NCI-H1105 (cell line): Measurements from ENCODE around the gene TMCC2.
"Not testable (repeated sequence)": the region's sequence is repeated elsewhere in the genome, so short reads cannot be mapped to it uniquely, and the experiment has no call there.

Experiments used
- DNase-seq: peaks from one replicate; lab custom pipeline; 2025; lab: John Stamatoyannopoulos, UW

Gene TMCC2

DNA sequence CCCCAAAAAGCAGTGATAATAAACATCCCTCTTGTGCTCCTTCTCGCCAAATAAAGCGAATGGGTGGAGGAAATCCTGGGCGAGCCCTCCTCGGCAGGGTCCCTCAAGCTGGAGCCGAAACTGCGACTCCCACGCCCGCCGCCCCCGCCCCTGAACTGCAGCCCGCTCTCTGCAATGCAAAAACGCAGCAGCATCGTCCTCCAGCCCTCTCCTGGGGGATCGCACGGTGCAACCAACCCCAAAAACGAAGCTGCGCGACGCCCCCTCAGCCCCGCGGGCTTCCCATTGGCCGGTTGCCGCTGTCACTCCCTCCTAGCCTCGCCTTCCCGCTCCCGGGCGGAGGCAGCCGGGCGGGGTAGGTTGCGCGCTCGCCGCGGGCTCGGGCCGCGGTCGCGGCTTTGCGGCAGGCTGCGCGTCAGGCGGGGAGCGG, at the start of gene TMCC2:
TMCC2 (plus strand) TSS at position 363 of the 430 bp plus-strand sequence. CDS start 619 bp downstream, outside the sequence.
- DNase-seq, result peak; percentile 89

GRCh38 chr1:205179842-205180241, 47.9 kb upstream of the TMCC2 start:
- no peak for DNase-seq

DNA sequence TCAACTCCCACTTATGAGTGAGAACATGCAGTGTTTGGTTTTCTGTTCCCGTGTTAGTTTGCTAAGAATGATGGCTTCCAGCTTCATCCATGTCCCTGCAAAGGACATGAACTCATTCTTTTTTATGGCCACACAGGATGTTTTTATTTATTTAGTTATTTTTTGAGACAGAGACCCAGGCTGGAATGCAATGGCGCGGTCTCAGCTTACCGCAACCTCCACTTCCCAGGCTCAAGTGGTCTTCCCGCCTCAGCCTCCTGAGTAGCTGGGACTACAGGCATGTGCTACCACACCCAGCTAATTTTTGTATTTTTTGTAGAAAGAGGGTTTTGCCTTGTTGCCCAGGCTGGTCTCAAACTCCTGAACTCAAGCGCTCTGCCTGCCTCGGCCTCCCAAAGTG, 47.4 kb upstream of the TMCC2 start:
- not testable (repeated sequence) for DNase-seq

DNA sequence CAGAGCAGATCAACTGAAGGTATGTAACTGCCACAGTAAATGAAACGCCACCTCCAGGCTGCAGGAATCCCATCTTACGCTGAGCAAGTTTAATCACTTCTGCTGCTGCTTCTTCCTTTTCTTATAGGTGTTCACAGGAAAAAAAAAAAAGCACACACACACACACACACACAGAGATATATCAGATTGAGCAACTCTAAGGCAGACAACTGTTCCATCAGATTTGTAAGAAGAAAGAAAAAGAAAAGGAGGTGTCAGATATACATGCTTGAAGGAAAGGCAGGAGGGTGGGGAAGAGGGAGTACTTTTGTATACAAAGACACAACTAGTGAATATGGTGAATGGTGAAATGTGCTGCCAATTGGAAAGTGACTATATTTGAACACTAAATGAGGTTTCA, 44.8 kb upstream of the TMCC2 start:
- DNase-seq, result no peak

- no peak for DNase-seq
These were observed 43.9 kb upstream of the TMCC2 start for GRCh38 chr1:205183676-205184335.

DNA sequence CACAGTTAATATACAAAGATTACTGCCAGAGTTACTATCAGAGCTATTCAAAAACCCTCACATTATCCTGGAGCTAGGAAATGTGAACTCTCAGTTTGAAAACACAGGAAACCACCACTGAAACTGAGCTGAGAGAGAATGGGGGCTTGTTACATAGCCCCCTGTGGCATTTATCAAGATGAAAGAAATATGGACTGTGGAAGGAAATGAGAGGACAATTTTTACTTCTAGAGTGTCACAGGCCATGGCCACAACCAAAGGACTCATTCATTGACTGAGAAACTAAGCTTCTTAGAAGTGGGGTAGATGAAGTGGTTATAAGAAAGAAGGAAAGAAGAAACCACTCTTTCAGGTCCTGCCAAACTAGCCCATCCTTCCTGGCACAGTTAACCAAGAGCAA, 41.6 kb upstream of the TMCC2 start:
- DNase-seq, result no peak

DNA sequence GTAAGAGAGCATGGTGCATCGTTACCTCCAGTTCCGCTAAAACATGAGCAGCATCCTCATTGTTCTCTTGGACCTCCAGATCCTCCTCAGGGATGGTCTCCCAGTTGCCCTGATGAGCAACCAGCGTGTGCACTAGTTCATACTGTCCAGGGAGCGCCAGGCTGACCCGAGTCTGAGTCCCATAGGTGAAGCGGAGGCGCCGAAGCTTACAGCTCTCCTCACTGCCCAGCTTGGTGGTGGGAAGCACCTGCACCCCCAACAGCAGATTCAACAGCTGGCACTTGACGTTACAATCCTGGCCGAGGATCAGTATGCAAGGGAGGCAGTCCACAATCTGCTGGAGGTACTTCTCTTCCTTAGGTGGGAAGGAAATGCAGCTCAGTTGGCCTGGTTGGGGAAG, 40.3 kb upstream of the TMCC2 start:
- DNase-seq, result no peak

- no peak for DNase-seq
These were observed 39.6 kb upstream of the TMCC2 start for GRCh38 chr1:205188098-205188497.

GRCh38 chr1:205188596-205188995, 39.1 kb upstream of the TMCC2 start:
- DNase-seq, result no peak

GRCh38 chr1:205189131-205189530, 38.6 kb upstream of the TMCC2 start:
- DNase-seq, result no peak

DNA sequence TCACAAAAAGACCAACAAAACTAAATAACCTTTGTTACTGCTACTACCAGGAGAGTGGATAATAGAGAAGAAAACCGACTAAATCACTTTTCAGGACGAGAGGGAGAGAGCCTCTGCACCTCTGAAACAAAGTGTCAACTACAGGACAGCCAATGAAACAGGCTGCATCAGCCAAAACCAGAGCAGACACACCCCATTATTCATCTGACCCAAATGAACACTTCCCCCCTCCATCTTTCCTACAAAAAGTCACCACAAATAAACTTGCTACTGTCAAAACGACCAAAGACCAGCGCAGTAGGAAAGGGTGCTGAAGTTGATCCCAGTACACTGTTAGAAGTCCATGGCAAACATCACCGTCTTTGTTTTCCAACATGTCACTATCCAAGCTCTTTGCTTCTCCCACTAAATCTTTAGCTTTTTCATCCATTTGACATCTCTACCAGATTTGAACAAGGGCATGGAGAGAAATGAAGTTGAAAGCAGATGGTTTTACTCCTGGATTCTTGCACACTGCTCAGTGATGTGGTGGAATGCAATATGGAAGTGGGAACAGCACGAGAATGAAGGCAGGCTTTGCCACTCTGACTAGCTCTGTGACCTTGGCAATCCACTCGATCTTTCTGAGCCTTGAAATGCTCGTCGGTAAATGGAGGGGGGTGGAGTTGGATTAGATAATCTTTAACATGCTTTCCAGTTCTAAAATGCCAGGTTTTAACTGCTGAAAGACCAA, 36.7 kb upstream of the TMCC2 start:
- no peak for DNase-seq

GRCh38 chr1:205191622-205192021, 36.1 kb upstream of the TMCC2 start:
- DNase-seq, result no peak

DNA sequence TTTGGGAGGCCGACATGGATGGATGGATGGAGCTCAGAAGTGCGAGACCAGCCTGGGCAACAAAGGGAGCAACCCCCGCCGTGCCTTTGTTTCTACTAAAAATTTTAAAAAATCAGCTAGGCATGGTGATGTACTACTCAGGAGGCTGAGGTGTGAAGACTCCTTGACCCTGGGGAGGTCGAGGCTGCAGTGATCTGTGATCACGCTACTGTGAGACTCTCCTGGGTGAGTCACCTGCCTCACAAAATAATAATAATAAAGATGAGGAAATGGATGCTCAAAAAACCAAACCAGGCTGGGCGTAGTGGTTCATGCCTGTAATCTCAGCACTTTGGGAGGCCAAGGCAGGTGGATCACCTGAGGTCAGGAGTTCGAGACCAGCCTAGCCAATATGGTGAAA, 35.5 kb upstream of the TMCC2 start:
- DNase-seq, result no peak

- DNase-seq, result no peak
These were observed 28.4 kb upstream of the TMCC2 start for GRCh38 chr1:205199090-205199930.

DNA sequence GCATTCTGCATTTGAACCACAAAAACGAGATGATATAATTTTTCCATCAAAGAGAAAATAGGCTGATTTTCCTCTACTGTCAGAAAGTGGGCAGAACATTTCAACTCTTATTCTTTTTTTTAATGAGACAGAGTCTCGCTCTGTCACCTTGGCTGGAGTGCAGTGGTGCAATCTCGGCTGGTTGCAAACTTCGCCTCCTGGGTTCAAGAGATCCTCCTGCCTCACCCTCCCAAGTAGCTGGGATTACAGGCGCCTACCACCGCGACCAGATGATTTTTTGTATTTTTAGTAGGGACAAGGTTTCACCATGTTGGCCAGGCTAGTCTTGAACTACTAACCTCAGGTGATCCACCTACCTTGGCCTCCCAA, 27.8 kb upstream of the TMCC2 start:
- no peak for DNase-seq

DNA sequence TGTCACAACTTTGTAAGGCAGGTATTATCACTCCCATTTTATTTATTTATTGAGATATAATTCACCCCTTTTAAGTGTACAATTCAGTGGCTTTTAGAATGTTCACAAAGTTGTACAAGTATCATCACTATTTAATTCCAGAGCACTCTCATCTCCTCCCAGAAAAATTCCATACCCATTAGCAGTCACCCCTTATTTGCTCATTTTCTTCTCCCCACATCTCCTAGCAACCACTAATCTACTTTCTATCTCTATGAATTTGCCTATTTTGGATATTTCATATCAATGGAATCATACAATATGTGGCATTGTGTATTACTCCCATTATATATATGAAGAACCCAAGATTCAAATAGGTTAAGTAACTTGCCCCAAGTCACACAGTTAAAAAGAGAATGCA, 23.2 kb upstream of the TMCC2 start:
- no peak for DNase-seq

DNA sequence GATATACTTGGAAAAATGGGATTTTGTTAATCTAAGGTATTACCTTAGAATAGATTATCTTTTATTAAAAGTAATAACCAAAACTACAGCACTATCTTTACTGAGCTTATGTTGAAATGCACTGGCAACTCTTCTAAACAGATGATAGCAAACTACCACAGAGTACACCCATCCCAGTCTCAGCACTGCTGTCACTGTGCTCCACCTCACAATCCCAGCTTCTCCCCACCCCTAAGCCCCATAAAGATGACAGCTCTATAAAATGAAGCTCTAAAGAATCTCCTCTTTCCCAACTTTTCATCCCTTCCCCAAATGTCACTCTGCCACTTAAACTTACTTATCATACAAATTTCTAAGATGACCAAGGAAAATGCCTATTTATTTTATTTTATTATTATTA, 22.7 kb upstream of the TMCC2 start:
- no peak for DNase-seq

GRCh38 chr1:205208811-205209210, 18.9 kb upstream of the TMCC2 start:
- DNase-seq, result no peak

DNA sequence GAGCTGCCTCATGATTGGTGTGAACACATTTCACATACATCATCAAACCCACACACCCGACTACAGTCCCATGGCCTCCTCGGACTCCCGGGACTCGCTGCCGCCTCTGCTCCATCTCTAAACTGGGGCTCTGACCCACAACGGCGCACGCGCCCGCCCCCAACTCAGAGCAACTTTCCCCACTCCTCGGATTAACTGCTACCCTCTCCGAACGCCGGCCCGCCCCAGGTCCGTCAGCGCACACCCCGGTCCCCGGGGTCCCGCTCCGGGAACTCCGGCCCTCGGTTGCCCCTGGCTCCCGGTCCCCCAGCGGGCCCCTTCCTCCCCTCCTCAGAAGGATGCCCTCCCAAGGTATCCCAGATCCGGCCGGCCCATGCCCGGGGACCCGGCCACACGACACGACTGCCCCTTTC, 17.0 kb upstream of the TMCC2 start:
- no peak for DNase-seq

DNA sequence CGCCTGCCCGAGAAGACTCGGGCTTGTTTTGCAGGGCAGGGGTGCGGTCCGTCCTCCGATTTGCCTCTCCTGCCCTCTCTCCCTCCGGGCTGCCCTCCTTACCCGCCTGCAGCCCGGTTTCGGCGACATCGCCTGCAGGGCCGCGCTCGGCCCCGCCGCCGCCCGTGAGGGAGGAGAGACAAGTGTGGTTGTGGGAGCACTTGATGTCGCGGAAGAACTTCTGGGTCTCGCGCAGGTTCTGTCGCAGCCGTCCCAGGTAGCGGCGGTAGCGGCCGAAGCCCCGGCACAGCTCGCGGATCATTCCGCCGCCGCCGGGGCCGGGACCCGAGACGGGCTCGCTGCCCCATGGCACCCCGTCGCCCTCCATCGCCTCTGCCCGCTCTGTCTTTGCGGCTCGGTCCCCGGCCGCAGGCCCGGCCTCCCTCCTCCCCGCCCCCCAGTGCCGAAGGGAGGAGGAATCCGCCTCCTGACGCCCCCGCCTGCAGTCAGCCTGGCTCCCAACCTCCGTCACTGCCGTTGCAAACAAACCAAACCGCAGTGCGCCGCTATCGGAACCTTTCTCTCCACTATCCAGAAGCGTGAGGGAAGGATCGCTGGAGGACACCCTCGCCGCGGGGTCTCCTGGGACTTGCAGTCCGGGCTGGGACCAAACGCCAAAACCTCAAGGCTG, 16.4 kb upstream of the TMCC2 start, which contains the start of gene DSTYK:
DSTYK (minus strand) TSS at position 534 of the 670 bp plus-strand sequence; CDS start at position 367, 167 bp downstream.
- DNase-seq, result peak; percentile 84

GRCh38 chr1:205211839-205212536, 15.8 kb upstream of the TMCC2 start:
- no peak for DNase-seq

GRCh38 chr1:205214756-205215155, 13.0 kb upstream of the TMCC2 start:
- no peak for DNase-seq
